HG03175 (cell line): ENCODE measurements around the gene GTPBP3.
"Not testable (repeated sequence)": the region's sequence is repeated elsewhere in the genome, so short reads cannot be mapped to it uniquely, and the experiment has no call there.

Experiments used
- ATAC-seq: cut with Tn5 transposase; IDR thresholded peaks from one replicate; pipeline ENCODE4 v1.9.1; 2021; ENCODE audit warnings: mild to moderate bottlenecking, moderate library complexity; ENCODE audit not compliant: unreplicated experiment

The GTPBP3 gene

GRCh38 chr19:17341386-17341785 lies 4.0 kb downstream of the GTPBP3 start:
- ATAC-seq: no peak

- no peak for ATAC-seq
Measured at GRCh38 chr19:17341845-17342244, 4.5 kb downstream of the GTPBP3 start.

- ATAC-seq: no peak
Measured at GRCh38 chr19:17346109-17346671, 8.8 kb downstream of the GTPBP3 start.

- ATAC-seq: no peak
Measured at GRCh38 chr19:17347361-17347760, 10.0 kb downstream of the GTPBP3 start.

GRCh38 chr19:17347877-17348276 lies 10.5 kb downstream of the GTPBP3 start:
- ATAC-seq: no peak

GRCh38 chr19:17348700-17349099 lies 11.3 kb downstream of the GTPBP3 start:
- no peak for ATAC-seq

- ATAC-seq: no peak
Measured at GRCh38 chr19:17351815-17352435, 14.6 kb downstream of the GTPBP3 start.

GRCh38 chr19:17352608-17353280 lies 15.4 kb downstream of the GTPBP3 start:
- no peak for ATAC-seq

- ATAC-seq: no peak
Measured at GRCh38 chr19:17353386-17353785, 16.0 kb downstream of the GTPBP3 start.

GRCh38 chr19:17357078-17357666 lies 19.8 kb downstream of the GTPBP3 start:
- no peak for ATAC-seq

GRCh38 chr19:17357724-17358123 lies 20.4 kb downstream of the GTPBP3 start:
- ATAC-seq: no peak

GRCh38 chr19:17358395-17358794 lies 21.0 kb downstream of the GTPBP3 start:
- no peak for ATAC-seq

GRCh38 chr19:17359905-17360800 lies 22.8 kb downstream of the GTPBP3 start:
- ATAC-seq: no peak

- not testable (repeated sequence) for ATAC-seq
Measured at GRCh38 chr19:17363852-17364605, 26.7 kb downstream of the GTPBP3 start.

GRCh38 chr19:17365361-17365760 lies 28.0 kb downstream of the GTPBP3 start:
- ATAC-seq: no peak

- ATAC-seq: peak; percentile 70
Measured at GRCh38 chr19:17370026-17370587, 32.8 kb downstream of the GTPBP3 start.

GRCh38 chr19:17376935-17377600 lies 39.7 kb downstream of the GTPBP3 start, which contains the start of gene PLVAP:
Gene PLVAP (minus strand): TSS chr19:17377342. CDS start chr19:17377288, 54 bp downstream.
- ATAC-seq: no peak

GRCh38 chr19:17378271-17378670 lies 40.9 kb downstream of the GTPBP3 start:
- ATAC-seq: no peak

GRCh38 chr19:17379221-17379631 lies 41.9 kb downstream of the GTPBP3 start:
- no peak for ATAC-seq
